Renal pelvis (tissue), 4 donors: Measurements from ENCODE around the gene FGFRL1. TPM values are rescaled to one million over a fixed set of nuclear protein-coding genes. Genes with fewer than 3 reads are reported as not detected.
"Not testable (repeated sequence)": the region's sequence is repeated elsewhere in the genome, so short reads cannot be mapped to it uniquely, and the experiment has no call there.

ENCODE experiments used
- DNase-seq: peaks from one replicate; pipeline ENCODE4 v3.0.0-alpha.2; 2013
- polyA plus RNA-seq, 3 donors: library from polyadenylated mRNA; unstranded; fragments of 120-200 nt; gene quantifications; one replicate each; pipeline ENCODE4 v1.2.1, GENCODE V29; 2013; ENCODE audit not compliant: insufficient read length in 3 of 3

Gene FGFRL1
- polyA plus RNA-seq, 3 donors = 42.6 to 43.8 (median 42.9) TPM

GRCh38 chr4:1048773-1049590 is 37.6 kb downstream of the FGFRL1 start:
- DNase-seq = no peak

DNA sequence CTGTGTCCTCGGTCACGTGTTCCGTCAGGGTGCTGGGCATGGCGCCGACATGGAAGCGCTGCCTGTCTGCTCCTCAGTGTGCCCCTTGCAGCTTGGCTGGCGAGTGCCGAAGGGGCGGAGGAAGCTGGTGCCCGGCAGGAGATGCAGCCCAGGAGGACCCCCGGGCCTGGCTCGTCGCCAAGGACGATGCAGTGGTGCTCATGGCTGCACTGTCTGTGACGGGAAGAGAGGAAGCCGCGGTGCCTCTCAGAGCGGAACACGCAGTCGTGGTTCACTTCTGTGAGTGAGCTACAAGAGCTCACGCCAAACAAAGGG is 38.1 kb downstream of the FGFRL1 start:
- DNase-seq = no peak

- no peak for DNase-seq
Measured at GRCh38 chr4:1050486-1051213, 39.2 kb downstream of the FGFRL1 start.

DNA sequence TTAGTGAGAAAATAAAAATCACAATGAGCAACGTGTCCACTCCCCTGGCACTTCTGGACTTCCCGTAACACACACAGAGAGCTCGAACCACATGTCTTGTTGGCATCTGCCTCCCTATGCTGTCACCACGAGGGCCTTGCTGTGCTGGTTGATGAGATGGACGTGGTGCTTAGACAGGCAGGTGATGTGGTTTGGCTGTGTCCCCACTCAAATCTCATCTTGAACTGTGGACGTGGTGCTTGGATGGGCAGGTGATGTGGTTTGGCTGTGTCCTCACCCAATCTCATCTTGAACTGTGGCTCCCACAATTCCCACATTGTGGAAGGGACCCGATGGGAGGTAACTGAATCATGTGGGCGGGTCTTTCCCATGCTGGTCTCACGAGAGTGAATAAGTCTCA is 40.0 kb downstream of the FGFRL1 start:
- no peak for DNase-seq

DNA sequence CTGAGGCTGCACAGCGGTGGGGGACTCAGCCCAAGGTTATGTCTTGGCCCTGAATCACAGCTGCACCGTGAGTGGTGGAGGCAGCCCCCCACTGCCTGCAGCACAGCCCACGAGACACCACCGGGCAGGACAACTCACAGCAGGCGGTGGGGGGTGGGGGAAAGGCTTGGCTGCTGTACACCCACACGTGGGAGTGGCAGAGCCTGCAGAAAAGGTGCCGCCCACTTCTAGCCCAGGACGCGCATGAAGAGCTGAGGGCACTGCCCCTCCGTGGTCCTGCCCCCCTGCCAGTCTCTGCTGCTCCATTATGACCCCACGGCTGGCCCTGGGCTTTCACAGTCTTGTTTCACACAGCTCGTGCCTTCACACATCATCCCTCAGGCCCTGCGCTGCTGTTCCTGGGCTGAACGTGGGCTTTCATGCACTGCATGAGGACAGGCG is 40.8 kb downstream of the FGFRL1 start:
- DNase-seq = no peak

- no peak for DNase-seq
Measured at GRCh38 chr4:1053080-1053661, 41.7 kb downstream of the FGFRL1 start.

DNA sequence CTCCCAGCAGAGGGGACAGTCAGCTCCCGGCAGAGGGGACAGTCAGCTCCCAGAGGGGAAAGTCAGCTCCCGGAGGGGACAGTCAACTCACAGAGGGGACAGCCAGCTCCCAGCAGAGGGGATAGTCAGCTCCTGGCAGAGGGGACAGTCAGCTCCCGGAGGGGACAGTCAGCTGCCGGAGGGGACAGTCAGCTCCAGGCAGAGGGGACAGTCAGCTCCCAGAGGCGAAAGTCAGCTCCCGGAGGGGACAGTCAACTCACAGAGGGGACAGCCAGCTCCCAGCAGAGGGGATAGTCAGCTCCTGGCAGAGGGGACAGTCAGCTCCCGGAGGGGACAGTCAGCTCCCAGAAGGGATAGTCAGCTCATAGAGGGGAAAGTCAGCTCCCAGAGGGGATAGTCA is 42.5 kb downstream of the FGFRL1 start:
- DNase-seq = not testable (repeated sequence)

GRCh38 chr4:1054696-1055242 is 43.3 kb downstream of the FGFRL1 start:
- DNase-seq = not testable (repeated sequence)

- not testable (repeated sequence) for DNase-seq
Measured at GRCh38 chr4:1055243-1055701, 43.8 kb downstream of the FGFRL1 start.

DNA sequence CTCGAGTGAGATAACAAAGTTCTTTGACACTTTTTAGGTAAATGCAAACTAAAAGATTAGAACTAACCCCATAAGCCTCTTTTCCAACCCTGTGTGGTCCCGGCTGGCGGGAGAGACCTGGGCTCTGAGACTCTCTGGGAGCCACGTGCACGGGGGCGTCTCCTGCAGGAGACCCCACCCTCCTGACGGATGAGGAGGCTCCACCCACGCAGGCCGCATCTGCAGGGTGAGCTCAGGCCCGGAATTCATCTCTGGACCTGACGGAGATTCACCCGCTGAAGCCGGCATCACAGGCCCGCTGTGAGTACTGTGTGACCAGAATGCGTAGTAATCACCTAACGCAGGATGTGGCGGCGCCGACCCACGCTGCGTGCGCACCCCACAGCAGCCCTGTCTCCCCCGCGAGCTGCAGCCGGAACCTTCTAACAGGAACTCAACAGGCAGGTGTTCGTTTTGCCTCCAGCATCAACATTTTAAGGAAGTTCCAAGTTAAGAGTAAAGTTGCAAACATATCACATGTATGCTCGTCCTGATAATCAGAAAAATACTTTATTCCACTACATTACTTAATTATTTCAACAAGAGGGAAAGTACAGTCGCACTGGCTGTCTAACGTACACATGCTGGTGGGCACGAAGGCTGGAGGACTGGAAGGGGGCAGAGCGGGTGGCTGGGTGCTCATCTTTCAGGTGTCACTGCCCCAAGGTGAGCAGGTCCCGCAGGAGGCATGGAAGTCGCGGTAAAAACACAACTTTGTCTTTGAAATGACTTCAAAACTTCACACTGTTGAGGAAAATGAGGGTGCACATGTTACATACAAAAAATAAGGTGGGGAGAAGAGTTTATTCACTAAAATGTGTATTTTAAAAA is 44.5 kb downstream of the FGFRL1 start:
- no peak for DNase-seq

GRCh38 chr4:1056671-1057402 is 45.4 kb downstream of the FGFRL1 start:
- no peak for DNase-seq

- DNase-seq = no peak
Measured at GRCh38 chr4:1057403-1057745, 45.9 kb downstream of the FGFRL1 start.

- DNase-seq = no peak
Measured at GRCh38 chr4:1058198-1058996, 47.0 kb downstream of the FGFRL1 start.

GRCh38 chr4:1058997-1059665 is 47.7 kb downstream of the FGFRL1 start:
- DNase-seq = no peak

DNA sequence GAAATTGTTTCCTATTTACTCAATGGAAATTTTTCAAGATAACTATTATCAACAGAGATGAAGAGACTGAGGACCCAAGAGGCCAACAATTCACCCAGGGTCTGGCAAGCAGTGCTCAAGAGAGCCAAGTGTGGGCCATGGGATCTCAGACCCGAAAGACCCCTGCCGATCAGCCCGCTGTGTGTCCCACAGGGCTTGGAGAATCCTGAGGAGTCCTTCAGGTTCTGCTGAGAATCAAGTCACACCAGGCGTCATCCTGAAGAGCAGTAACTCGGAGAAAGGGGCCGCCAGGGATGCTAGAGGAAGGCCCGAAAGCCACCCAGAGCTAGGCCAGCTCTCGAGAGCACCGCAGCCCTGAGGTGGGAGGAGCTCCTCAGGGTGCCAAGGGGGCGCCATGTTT is 48.7 kb downstream of the FGFRL1 start:
- DNase-seq = no peak

DNA sequence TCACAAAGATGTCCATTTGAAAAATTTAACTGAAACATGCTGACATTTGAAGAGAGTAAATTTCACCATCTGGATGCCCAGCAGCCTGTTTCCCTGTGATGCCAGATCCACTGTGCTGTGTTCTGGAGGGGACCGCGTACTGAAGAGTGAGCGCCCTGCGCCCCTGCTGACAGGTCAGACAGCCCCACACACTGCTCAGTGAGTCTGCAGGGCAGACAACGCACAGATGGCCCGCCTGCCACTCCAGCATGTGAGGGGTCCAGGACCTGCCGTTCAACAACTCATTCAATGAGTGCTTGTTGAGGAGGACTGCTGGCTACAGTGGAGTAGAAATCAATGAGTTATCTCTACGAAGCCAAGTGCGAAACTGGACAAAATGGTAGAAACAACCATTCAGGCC is 49.2 kb downstream of the FGFRL1 start:
- DNase-seq = no peak

GRCh38 chr4:1061056-1061700 is 49.8 kb downstream of the FGFRL1 start:
- DNase-seq = no peak

- no peak for DNase-seq
Measured at GRCh38 chr4:1061760-1062159, 50.3 kb downstream of the FGFRL1 start.

DNA sequence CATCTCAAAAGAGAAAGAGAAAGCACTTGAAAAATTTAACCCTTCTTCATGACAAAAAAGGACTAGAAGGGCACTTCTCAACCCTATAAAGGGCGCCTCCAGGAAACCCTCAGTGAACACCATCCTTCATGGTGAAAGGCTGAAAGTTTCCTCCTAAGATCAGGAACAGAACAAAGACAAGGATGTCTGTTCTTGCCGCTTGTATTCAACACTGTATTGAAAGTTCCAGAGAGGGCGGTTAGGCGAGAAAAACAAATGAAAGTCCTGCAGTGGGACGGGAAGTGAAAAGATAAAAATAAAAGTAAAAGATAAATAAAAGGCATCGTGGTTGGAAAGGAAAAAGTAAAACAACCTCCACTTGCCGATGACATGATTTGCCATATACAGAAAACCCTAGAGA is 51.0 kb downstream of the FGFRL1 start:
- no peak for DNase-seq
